ENCODE results near the gene AZU1.
"Not testable (repeated sequence)": the region's sequence is repeated elsewhere in the genome, so short reads cannot be mapped to it uniquely, and the experiment has no call there.

AZU1 gene

DNA sequence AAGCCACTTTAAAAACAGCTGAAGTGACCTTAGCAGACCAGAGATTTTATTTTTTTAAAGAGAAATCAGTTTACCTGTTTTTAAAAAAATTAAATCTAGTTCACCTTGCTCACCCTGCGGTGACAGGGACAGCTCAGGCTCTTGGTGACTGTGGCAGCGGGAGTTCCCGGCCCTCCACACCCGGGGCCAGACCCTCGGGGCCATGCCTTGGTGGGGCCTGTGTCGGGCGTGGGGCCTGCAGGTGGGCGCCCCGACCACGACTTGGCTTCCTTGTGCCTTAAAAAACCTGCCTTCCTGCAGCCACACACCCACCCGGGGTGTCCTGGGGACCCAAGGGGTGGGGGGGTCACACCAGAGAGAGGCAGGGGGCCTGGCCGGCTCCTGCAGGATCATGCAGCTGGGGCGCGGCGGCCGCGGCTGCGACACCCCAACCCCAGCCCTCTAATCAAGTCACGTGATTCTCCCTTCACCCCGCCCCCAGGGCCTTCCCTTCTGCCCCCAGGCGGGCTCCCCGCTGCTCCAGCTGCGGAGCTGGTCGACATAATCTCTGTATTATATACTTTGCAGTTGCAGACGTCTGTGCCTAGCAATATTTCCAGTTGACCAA lies 16.7 kb upstream of the AZU1 start:
- DNase-seq, result peak; percentile 56

GRCh38 chr19:811506-812048 lies 16.1 kb upstream of the AZU1 start:
- DNase-seq, result peak; percentile 75

GRCh38 chr19:812049-812746 lies 15.4 kb upstream of the AZU1 start:
- DNase-seq, result peak; percentile 63

- DNase-seq, result peak; percentile 48
Observed at GRCh38 chr19:812747-813218, 14.9 kb upstream of the AZU1 start.

GRCh38 chr19:813219-814151 lies 14.2 kb upstream of the AZU1 start:
- DNase-seq, result peak; percentile 37

- peak; percentile 76 for DNase-seq
Observed at GRCh38 chr19:814152-815078, 13.2 kb upstream of the AZU1 start.

GRCh38 chr19:815079-815774 lies 12.4 kb upstream of the AZU1 start:
- DNase-seq, result no peak

- DNase-seq, result peak; percentile 42
Observed at GRCh38 chr19:815775-816499, 11.7 kb upstream of the AZU1 start.

DNA sequence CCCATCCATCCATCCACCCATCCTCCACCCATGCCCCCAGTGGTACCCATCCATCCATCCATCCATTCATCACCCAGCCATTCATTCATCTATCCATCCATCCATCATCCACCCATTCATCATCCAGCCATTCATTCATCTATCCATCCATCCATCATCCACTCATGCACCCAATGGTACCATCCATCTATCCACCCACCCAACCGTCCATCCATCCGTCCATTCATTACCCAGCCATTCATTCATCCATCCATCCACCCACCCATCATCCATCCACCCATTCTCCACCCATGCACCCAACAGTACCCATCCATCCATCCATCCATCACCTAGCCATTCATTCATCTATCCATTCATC lies 11.2 kb upstream of the AZU1 start:
- no peak for DNase-seq

DNA sequence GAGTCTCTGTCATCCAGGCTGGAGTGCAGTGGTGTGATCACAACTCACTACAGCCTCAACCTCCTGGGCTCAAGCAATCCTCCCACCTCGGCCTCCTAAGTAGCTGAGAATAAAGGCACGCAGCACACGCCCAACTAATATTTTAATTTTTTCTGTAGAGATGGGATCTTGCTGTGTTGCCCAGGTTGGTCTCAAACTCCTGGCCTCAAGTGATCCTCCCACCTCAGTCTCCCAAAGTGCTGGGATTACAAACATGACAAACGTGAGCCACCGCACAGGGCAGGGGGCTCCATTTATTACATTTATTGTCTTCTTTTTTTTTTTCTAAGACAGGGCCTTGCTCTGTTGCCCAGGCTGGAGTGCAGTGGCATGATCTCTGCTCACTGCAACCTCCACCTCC lies 7.4 kb upstream of the AZU1 start:
- not testable (repeated sequence) for DNase-seq

GRCh38 chr19:821231-821824 lies 6.3 kb upstream of the AZU1 start:
- DNase-seq, result peak; percentile 74

- peak; percentile 38 for DNase-seq
Observed at GRCh38 chr19:821825-822503, 5.7 kb upstream of the AZU1 start, which contains the start of gene PLPPR3. Gene PLPPR3, minus strand, starts transcription at chr19:821955. Its CDS starts 396 bp downstream, at chr19:821559.

DNA sequence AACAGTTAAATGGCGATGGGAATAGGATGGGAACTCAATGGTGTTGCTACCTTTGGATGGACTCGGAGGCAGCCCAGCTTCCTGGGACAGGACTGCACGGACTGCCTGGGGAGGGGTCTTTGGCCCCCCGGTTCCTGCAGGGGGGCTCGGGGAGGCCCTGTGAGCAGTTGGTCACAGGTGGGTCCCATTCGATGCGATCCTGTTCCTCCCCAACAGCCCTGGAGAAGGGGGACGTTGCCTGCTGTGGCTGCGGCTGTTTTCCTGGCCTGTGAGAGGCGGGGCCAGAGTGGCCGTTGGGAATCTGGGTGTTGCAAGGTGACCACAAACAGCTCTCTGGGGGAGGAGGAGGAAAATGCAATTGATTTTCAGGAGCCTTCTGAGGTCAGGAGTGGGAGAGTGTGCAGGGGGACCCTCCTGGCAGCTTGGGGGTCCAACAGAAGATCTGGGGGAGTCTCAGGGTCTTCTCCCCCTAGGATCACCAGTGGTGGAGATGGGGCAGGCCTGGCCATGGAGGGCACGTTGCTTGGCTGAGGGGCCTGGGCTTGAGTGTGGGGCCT lies 4.0 kb upstream of the AZU1 start:
- peak; percentile 51 for DNase-seq

GRCh38 chr19:824885-825284 lies 2.8 kb upstream of the AZU1 start:
- DNase-seq, result no peak

DNA sequence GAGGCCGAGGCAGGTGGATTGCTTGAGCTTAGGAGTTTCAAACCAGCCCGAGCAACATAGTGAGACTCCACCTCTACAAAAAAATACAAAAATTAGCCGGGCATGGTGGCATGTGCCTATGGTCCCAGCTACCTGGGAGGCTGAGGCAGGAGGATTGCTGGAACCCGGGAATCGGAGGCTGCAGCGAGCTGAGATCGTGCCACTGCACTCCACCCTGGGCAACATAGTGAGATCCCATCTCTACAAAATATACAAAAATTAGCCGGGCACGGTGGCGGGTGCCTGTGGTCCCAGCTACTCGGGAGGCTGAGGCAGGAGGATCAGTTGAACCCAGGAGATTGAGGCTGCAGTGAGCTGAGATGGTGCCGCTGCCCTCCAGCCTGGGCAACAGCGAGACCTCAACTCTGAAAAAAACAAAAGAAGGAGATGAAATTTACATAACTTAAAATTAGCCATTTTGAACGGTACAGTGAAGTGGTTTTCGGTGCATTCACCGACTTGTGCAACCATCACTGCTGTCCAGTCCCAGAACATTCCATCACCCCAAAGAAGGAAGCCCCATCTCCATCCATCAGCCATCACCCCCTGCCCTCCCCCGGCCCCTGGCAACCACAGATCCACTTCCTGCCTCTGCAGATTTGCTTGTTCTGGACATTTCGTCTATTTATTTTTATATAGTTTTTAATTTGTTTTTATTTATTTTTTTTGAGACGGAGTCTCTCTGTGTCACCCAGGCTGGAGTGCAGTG lies 1.6 kb upstream of the AZU1 start:
- DNase-seq, result no peak

- no peak for DNase-seq
Observed at GRCh38 chr19:827314-827709, 325 bp upstream of the AZU1 start.

GRCh38 chr19:829129-829758 lies 1.6 kb downstream of the AZU1 start:
- DNase-seq, result no peak

Data from 8988T (cell line).